Stimulated activated naive CD4-positive, alpha-beta T cell treated with Interleukin-2 at 50 U/mL for 16 hours (primary cell): Measurements from ENCODE around the gene DMD.

ENCODE experiments used
- DNase-seq: peaks from one replicate; lab custom pipeline; 2025; lab: John Stamatoyannopoulos, UW

DMD gene

DNA sequence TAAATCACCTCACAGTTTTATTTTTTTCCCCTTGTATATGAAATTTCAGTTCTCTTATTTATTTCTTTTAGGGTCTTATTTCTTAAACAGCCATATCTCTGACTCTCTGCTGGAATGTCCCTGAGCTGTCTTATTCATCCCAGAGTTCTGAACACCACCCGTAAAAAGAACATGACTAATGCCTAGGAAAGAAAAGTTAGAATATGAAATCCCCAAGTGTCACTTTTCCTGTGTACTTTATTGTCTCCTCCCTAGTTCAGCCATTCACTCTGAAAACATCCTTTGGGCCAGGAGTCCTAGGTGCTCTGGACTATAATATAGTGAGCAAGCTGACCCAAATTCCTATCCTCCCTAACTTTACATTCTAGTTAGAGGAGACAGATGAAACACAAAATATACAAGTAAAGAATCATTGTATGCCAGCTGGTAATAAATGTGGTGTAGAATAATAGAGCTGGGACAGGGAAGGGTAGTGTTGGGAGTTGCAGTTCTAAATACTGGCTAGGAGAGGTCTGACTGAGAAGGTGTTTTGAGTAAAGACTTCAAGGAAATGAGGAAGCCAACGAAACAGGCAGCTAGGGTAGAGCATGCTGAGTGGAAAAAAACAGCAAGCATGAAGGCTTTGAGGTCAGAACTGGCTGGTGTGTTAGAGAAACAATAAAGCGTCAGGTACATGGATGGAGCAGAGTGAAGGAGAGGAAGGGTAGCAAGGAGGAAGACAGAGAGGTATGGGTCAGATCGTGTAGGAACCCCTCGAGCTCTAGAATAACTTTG, 2098.9 kb downstream of the DMD start:
- DNase-seq: no peak

DNA sequence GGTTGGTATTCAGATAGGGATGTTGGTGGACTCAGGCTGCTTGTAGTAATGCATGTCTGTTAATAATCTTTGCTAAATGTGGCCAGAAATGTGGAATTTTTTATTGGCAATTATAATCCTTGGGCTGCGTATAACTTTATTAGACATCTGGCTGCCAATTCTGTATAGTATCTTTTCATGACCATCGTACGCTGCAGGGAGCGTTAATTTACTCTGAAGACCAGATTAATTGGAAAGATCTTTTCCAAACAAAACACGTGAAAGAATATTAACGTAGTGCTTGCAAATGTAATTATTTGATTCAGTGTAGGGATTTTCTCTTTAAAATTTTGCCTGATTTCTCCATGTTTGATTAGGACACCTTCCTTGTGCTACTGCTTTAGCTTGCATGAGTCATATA, 2100.7 kb downstream of the DMD start:
- no peak for DNase-seq

DNA sequence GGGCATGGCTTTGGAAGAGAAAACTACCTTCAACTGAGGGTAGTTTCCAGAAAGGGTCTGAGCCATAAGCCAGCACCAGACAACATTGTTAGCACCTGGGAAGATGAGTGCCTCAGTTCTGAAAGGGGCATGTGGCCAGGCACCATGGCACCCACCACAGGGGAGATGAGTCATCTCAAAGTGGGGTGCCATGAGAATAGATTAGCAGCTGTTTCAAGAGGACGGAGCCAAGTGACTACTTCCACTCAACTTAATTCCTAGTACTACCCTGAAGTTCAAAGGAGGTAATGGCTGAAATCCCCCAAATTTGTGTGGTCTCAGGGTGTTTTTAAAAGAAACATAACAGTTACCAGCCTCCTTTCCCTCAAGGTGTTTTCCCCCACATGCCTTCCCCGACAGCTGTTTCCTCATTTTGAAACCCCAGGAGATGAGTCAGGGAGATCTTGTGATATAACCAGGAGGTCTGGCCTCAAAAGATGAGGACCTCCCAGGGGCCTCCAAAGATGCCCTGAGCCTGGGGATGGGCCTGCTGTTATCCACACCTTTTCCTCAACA, 2111.7 kb downstream of the DMD start:
- peak; percentile 2 for DNase-seq

GRCh38 chrX:31098079-31098478, 2113.3 kb downstream of the DMD start:
- no peak for DNase-seq

DNA sequence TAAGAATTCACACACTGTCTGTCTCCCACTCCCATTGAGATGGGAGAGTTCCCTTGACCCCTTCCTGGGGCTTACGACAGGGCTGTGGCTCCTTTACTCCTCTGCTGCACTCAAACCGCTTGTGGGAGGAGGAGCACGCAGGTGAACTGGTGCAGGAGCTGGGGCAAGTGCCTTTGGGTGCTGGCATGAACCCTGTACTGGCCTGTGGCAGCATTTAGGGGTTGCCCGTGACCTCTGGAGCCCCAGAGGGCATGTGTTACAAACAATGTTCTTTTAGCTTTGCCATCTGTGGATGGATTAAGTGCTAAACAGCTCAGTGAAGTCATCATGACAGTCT, 2117.7 kb downstream of the DMD start:
- DNase-seq: no peak

GRCh38 chrX:31092970-31093638, 2118.2 kb downstream of the DMD start:
- DNase-seq: no peak

DNA sequence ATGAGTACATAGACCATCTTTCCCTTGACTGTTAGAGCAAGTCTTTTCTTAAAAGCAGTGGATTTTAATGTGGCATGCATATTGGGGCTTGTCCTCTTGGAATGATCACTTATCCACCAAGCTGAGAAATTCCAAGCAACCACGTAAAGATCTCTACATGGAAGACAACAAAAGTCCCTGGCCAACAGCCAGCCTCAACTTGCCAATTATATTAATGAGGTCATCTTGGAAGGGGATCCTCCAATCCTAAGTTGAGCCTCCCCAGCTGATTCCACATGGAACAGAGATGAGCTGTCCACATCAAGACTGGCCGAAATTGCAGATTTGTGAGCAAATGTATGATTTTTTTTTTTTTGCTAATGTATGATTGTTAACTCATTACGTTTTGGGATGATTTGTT, 2118.9 kb downstream of the DMD start:
- no peak for DNase-seq

GRCh38 chrX:31091819-31092218, 2119.5 kb downstream of the DMD start:
- DNase-seq: no peak

- DNase-seq: no peak
These were observed 2136.8 kb downstream of the DMD start for GRCh38 chrX:31074522-31074921.

DNA sequence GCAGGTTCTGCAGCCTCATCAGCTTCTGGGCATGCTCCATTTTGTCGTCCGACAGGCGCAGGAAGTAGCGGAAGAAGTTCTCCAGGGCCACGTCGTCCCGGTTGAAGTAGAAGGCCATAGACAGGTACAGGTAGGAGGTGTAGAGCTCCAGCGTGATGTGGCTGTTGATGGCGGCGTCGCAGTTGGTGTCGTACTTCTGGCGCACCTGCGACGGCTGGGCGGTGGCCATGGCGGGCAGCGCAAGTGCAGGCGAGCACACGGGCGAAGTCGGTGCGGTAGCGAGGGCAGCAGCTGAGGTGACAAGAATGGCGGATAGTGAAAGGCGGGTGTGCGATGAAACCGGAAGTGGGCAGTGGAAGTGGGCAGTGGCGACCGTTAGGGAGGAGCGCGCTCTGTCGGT, 2139.6 kb downstream of the DMD start, which contains the start of gene FTHL17:
Gene FTHL17, minus strand, starts transcription at position 317 of the 400 bp plus-strand sequence. Its CDS starts 88 bp downstream, at position 229.
- DNase-seq: no peak

DNA sequence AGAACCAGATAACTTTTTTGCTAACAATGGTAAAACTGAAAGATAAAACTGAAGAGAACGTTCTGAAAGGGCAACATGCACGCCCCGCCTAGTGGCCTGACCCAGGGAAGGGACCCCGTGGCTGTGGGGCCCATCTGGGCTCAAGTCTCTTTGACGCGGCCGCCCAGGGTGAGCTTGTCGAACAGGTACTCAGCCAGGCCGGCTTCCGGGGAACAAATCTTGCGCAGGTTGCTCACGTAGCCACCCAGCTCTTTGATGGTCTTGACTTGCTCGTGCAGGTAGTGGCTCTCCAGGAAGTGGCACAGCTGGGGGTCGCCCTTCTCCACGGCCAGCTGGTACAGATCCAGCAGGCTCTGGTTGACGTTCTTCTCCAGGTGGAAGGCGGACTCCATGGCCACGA, 2140.1 kb downstream of the DMD start:
- no peak for DNase-seq

DNA sequence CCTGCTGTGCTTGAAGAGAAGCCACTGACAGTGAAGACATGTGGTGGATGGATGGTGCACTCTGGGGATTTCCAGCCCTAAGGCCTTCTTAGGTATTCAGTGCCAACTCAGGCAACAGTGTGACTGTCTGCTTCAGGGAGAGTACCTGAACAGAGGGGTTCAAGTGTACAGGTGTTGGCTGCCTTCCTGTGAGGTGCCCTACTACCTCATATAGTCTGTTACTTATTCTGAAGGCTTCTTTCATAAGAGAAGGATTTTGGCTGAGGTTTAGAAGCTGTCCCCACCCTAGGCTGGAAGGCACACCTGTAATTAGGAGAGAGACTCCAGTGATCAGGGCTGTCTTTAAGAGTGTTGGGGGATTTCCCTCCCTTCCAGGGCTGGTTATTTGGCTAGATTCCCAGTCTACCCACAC, 2141.3 kb downstream of the DMD start:
- DNase-seq: no peak
